Ovary (tissue), 3 donors: Measurements from ENCODE around the gene AKAP17A.

Experiments used
- EP300 ChIP-seq: sonication (generic); formaldehyde crosslinking; IDR thresholded peaks from one replicate; pipeline ENCODE4 v1.6.1; 2017; ENCODE audit warnings: antibody characterized with exemption
- POLR2A ChIP-seq: fragments of 450-650 bp; IDR thresholded peaks from one replicate; pipeline ENCODE4 v1.6.1; 2017; ENCODE audit warnings: antibody characterized with exemption, mild to moderate bottlenecking, moderate library complexity
- TF ChIP-seq, protein P1 (sequence below), 3 donors: fragments of 450-650 bp in 2 of 3; fragments of 200-600 bp in 1 of 3; IDR thresholded peaks; one replicate each; pipeline versions ENCODE4 v1.5.1 to v1.8.0; 2016 to 2022; ENCODE audit warnings: antibody characterized with exemption in 3 of 3, mild to moderate bottlenecking in 1 of 3
- donor health status: DM: no; HTN: no; CAD: no.

DNA sequence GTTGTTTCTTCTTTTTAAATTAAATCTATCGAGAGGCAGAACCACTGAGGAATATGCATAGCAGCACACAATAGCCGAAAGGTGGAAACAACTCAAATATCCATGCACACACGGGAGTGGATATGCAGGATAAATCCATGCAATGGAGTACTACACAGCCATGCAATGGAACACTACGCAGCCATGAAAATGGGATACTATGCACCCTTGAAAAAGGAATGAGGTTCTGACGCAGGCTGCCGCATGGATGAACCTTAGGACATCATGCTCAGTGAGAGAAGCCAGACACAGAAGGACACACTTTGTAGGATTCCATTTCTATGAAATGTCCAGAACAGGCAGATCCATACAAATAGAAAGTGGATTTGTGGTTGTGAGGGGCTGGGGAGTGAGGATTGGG, 36.0 kb upstream of the AKAP17A start:
- TF ChIP-seq, protein P1, sequence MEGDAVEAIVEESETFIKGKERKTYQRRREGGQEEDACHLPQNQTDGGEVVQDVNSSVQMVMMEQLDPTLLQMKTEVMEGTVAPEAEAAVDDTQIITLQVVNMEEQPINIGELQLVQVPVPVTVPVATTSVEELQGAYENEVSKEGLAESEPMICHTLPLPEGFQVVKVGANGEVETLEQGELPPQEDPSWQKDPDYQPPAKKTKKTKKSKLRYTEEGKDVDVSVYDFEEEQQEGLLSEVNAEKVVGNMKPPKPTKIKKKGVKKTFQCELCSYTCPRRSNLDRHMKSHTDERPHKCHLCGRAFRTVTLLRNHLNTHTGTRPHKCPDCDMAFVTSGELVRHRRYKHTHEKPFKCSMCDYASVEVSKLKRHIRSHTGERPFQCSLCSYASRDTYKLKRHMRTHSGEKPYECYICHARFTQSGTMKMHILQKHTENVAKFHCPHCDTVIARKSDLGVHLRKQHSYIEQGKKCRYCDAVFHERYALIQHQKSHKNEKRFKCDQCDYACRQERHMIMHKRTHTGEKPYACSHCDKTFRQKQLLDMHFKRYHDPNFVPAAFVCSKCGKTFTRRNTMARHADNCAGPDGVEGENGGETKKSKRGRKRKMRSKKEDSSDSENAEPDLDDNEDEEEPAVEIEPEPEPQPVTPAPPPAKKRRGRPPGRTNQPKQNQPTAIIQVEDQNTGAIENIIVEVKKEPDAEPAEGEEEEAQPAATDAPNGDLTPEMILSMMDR (IDR thresholded peaks at IDR 0.05): no peak
- TF ChIP-seq POLR2A (no peak), EP300 (no peak)
